SH-SY5Y (cell line): ENCODE measurements around the gene LCTL.

Experiments used
- GATA2 ChIP-seq: IDR thresholded peaks from 2 replicates; pipeline ENCODE4 v1.6.1; 2011; ENCODE audit warnings: mild to moderate bottlenecking, low read depth, low read length
- GATA3 ChIP-seq: IDR thresholded peaks from 2 replicates; pipeline ENCODE4 v1.6.1; 2011; ENCODE audit warnings: low read depth, mild to moderate bottlenecking, low read length, moderate library complexity

GRCh38 chr15:66570327-66570726 is 4.5 kb upstream of the LCTL start:
- TF ChIP-seq GATA3 (no peak), GATA2 (no peak)
